Stimulated activated CD4-positive, alpha-beta T cell treated with anti-CD3 and anti-CD28 coated beads, Interleukin-1b, Interleukin-23, amount 100 ng/mL, for 48 hours (primary cell): ENCODE measurements around the gene MTCH1.
"Not testable (repeated sequence)": the region's sequence is repeated elsewhere in the genome, so short reads cannot be mapped to it uniquely, and the experiment has no call there.

Source experiments
- DNase-seq: peaks from one replicate; pipeline ENCODE4 v3.0.0-alpha.2; 2020

MTCH1 gene

DNA sequence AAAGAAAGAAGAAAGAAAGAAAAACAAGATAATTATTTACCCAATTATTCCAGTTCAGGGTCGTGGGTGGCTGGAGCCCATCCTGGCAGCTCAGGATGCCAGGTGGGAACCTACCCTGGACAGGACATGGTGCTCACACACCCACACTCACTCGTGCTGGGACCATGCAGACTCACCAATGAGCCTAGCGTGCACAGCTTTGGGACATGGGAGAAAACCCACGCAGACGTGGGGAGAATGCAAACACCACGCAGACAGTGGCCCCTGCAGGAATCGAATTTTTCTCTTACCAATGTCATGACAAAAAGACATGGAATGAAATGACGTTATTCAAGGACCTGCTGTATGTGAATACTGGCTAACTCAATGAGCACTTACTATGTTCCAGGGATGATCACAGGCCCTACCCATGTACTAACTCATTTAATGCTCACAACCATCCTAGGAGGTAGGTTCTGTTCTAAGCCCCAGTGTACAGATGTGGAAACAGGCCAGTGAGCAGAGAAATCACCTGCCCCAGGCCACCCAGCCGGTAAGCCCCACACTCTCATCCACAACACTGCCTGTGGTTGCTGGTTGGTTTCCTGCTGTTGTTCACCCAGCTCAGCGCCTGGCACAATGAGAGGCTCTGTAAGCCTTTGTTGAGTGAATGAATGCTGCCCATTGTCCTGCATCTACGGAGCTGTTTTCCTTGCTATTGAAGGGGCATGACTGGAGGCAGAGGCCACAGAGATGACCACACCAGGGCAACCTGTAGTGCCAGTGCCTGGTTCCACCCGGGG, 38.2 kb downstream of the MTCH1 start:
- DNase-seq = no peak

GRCh38 chr6:36946526-36946925, 39.5 kb downstream of the MTCH1 start:
- no peak for DNase-seq

- no peak for DNase-seq
These were observed 40.7 kb downstream of the MTCH1 start for GRCh38 chr6:36945301-36945700.

- no peak for DNase-seq
These were observed 41.3 kb downstream of the MTCH1 start for GRCh38 chr6:36944650-36945049.

DNA sequence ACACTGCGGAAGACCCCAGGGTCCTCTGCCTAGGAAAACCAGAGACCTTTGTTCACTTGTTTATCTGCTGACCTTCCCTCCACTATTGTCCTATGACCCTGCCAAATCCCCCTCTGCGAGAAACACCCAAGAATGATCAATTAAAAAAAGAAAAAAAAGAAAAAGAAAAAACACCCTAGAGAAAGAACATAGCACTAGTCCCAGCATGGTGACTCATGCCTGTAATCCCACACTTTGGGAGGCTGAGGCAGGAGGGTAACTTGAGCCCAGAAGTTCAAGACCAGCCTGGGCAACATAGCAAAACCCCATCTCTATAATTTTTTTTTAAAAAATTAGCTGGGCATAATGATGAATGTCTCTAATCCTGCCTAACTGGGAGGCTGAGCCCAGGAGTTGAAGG, 43.7 kb downstream of the MTCH1 start:
- not testable (repeated sequence) for DNase-seq

- not testable (repeated sequence) for DNase-seq
These were observed 44.4 kb downstream of the MTCH1 start for GRCh38 chr6:36941561-36941960.

GRCh38 chr6:36940027-36940426, 46.0 kb downstream of the MTCH1 start:
- no peak for DNase-seq

- not testable (repeated sequence) for DNase-seq
These were observed 47.0 kb downstream of the MTCH1 start for GRCh38 chr6:36939005-36939404.

- DNase-seq = no peak
These were observed 47.5 kb downstream of the MTCH1 start for GRCh38 chr6:36938536-36938935.

- DNase-seq = no peak
These were observed 48.1 kb downstream of the MTCH1 start for GRCh38 chr6:36937896-36938295.

DNA sequence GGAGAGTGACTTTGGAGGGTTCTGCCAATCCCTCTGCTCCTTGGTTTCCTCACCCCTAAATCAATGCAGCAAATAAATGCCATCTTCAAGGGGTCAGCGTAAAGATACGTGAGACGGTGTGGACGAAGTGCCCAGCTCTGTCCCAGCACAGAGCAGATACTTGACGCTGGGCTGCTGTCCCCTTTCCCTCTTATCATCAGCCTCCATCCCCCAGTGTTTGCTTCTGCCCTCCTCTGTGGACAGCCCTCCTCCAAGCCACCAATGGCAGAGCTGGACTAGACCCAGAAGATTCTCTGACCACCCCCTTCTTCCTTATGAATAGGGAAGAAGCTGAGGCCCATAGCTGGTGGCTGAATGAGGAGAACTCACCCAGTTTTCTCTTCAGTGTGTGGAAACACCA, 49.2 kb downstream of the MTCH1 start:
- DNase-seq = no peak

DNA sequence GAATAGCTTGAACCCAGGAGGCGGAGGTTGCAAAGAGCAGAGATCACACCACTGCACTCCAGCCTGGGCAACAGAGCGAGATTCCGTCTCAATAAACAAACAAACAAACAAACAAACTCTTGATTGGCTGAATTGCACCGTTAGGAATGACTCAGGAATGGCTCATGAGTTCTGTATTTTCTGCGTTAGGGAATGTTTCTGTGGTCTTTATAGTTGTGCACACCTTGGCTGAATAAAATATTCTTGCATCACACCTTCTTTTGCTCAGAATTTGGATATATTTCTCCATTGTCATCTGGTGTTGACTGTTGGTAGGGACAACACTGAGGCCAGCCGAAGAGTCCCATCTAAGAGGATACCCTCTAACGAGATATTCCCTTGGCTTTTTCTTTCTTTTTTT, 51.1 kb downstream of the MTCH1 start:
- no peak for DNase-seq

GRCh38 chr6:36933519-36933918, 52.5 kb downstream of the MTCH1 start:
- no peak for DNase-seq

GRCh38 chr6:36933102-36933501, 52.9 kb downstream of the MTCH1 start:
- no peak for DNase-seq

DNA sequence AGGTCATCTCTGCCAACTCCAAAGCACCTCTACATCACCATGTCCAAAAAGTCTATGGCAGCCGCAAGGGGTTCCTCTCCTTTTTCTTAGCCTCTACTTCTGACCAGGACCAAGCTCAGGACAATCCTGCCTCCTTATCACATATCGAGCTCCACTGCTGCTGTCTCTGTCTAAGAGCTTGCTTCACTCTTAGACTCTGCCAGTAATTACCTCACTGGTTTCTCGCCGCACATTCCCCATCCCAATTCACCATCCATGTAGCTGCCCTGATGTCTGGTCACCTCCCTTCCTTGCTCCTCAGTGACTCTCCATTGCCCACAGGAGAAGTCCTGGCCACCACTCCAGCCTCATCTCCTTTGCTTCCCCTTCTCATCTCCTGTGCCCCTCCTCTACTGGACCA, 55.5 kb downstream of the MTCH1 start:
- DNase-seq = no peak

DNA sequence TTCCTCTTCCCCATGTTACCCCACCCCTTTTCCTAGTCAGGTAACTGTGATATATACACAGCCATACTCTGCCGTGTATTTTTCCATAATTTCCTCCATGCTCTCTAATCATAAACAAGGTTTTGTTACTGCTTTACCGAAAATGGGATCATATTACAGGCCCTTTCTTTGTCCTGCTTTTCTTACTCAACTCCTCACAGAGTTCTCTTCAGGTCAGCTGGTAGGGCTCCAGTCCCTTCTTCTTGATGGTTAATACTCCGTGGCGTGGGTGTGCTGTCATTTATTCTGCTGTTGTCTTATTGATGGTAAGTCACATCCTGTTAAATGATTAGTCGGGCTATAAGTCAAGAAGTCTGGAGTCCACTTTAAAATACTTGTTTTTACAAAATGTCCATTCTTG, 56.4 kb downstream of the MTCH1 start:
- DNase-seq = no peak

GRCh38 chr6:36929152-36929551, 56.8 kb downstream of the MTCH1 start:
- DNase-seq = no peak

- DNase-seq = no peak
These were observed 57.5 kb downstream of the MTCH1 start for GRCh38 chr6:36928547-36928918.

GRCh38 chr6:36927691-36928546, 58.1 kb downstream of the MTCH1 start:
- DNase-seq = no peak

DNA sequence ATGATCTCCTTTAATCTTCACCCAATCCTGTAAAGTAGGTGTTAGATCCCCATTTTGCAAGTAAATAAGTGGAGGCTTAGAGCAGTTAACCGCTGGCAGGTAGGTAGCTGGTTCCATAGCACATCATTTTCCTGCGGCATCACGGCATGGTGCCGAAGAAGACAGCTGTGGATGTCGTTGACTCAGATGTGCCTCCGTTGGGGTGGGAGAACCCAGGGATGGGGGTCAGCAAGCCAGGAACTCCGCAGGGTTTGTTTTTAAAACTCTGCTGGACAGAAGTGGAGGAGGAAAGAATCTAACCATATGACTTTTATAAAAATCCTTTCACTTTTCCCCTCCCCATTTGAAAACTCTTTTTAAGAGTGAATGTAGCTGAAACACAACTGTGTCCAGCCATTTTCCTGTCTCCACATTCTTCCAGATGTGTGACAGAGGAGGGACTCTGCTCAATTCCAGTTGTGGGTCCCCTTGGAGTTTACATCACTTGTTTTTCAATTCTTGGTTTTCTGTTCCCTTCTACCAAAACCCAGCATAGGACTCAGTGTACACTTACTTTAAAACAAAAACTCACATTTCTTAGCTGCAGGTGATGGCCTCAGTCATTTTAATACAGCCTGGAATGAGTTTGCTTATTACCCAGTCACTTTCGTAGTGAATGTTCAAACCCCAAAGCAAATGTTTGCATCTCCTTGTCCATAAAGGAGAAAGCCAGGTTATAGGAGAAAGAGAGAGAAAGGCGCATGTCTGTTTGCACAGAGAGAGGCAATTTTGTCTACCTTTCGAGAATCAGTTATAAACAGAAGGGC, 59.1 kb downstream of the MTCH1 start:
- DNase-seq = no peak

DNA sequence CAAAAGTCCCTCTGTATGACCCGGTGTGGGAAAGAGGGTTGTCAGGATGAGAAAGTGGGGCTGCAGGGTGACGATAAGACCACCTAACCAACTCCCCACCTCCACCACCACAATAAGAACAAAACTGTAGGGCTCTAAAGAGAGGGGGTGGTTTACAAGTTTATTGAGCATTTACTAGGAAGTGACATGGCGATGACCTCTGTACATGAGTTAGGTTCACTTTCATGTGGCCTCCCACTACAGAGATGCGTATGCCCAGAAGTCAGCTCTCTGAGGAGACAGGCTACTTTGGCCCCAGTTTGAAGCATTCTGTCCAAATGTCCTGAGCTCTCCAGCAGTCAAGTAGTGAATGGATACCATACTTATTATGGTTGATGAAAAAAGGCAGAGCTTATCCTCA, 60.2 kb downstream of the MTCH1 start:
- DNase-seq = no peak

GRCh38 chr6:36924778-36925374, 61.1 kb downstream of the MTCH1 start:
- DNase-seq = no peak

- DNase-seq = no peak
These were observed 61.9 kb downstream of the MTCH1 start for GRCh38 chr6:36924131-36924530.
